ENCODE measurements around the gene ADGRG3.

GRCh38 chr16:57679016-57679415 is 10.9 kb downstream of the ADGRG3 start:
- TF ChIP-seq PKNOX1 (IDR thresholded peaks at IDR 0.05), result no peak
- TF ChIP-seq FOXM1 (IDR thresholded peaks at IDR 0.05; ENCODE audit: borderline replicate concordance), result no peak
